NCI-H1105 (cell line): ENCODE results near the gene ESD.
"Not testable (repeated sequence)": the region's sequence is repeated elsewhere in the genome, so short reads cannot be mapped to it uniquely, and the experiment has no call there.

ENCODE experiments used
- DNase-seq: peaks from one replicate; lab custom pipeline; 2025; lab: John Stamatoyannopoulos, UW

ESD gene

GRCh38 chr13:46795321-46795720 is 1.6 kb downstream of the ESD start:
- DNase-seq: no peak

DNA sequence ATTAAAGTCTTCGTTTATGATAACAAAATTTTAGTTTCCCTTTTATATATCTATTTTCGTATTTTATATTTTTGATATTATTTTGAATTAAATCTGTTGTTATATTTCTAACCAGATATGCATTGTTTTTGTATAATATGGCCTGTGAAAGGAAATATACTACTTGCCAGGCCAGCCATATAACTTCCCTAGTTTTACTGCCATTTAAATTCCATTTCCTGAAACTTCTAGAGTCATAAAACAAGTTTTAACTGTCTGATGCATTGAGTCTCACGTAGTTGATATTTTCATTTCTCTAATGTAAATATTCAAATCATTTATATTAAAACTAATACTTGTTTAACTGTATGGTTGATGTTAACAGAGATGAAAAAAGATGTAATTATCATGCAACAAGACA is 13.5 kb downstream of the ESD start:
- DNase-seq: no peak

- no peak for DNase-seq
Measured at GRCh38 chr13:46782691-46783090, 14.3 kb downstream of the ESD start.

GRCh38 chr13:46782066-46782465 is 14.9 kb downstream of the ESD start:
- DNase-seq: no peak

DNA sequence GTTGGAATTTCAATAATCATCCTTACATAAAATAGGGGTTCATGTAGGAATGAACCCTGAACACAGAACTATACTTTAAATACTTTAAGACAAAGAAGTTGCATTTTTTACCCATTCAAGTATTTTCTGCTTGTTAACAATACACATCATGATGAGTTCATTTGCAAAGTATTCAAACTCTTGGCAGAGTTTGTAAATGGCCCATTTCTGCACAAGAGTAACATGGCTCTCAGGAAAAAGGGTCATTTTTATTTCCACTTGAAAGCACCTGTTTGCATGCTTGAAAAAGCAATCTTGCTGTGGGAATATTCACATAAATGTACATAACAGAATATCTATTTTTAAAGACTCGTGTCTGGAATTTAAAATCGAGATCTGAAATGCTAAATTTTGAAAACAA is 18.1 kb downstream of the ESD start:
- no peak for DNase-seq

GRCh38 chr13:46778095-46778494 is 18.9 kb downstream of the ESD start:
- no peak for DNase-seq

- DNase-seq: no peak
Measured at GRCh38 chr13:46775385-46776107, 21.4 kb downstream of the ESD start.

GRCh38 chr13:46773541-46773940 is 23.4 kb downstream of the ESD start:
- DNase-seq: no peak

- DNase-seq: no peak
Measured at GRCh38 chr13:46771693-46772092, 25.3 kb downstream of the ESD start.

DNA sequence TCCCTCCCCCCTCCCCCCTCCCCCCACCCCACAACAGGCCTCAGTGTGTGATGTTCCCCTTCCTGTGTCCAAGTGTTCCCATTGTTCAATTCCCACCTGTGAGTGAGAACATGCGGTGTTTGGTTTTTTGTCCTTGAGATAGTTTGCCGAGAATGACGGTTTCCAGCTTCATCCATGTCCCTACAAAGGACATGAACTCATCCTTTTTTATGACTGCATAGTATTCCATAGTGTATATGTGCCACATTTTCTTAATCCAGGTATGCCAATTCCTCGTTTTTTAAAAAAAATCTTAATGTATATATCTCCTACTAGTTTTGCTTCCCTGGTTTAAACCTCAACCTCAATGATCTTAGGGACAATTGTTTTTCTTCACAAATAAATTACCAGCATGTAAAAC is 27.0 kb downstream of the ESD start:
- not testable (repeated sequence) for DNase-seq

DNA sequence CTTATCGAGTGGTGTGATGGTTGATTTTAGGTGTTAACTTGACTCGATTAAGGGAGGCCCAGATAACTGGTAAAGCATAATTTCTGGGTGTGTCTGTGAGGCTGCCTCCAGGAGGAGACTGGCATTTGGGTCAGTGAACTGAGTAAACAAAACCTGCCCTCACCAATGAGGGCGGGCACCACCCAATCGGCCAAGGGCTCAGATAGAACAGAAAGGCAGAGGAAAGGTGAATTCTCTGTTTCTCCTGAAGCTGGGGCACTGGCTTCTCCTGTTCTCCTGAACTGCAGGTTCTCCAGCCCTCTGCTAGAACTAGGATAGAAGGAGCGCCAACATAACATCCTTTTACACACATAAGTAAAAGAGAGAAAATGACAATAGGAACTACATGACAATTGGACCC is 35.1 kb downstream of the ESD start:
- no peak for DNase-seq

DNA sequence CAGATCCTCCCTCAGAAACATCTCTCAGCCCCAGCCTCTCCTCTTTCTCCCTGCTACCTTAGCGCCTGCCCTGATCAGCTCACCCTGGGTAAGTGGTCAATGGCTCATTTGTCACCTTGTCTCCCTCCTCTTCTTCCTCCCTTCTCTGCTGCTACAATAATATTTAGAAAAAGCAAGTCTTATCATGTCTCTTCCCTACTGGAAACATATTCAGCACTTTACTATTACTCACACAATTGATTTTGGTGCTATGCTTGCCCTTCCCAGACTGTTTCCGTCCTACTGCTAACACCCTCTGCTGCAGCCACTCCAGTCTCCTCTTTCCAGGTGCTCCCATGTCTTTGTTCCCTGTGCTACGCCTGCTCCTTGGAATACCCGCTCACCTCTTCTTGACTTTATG is 35.8 kb downstream of the ESD start:
- no peak for DNase-seq

- no peak for DNase-seq
Measured at GRCh38 chr13:46759846-46760245, 37.1 kb downstream of the ESD start.

GRCh38 chr13:46757640-46758039 is 39.3 kb downstream of the ESD start:
- DNase-seq: no peak

- no peak for DNase-seq
Measured at GRCh38 chr13:46756977-46757376, 40.0 kb downstream of the ESD start.

- DNase-seq: not testable (repeated sequence)
Measured at GRCh38 chr13:46755508-46755907, 41.5 kb downstream of the ESD start.

DNA sequence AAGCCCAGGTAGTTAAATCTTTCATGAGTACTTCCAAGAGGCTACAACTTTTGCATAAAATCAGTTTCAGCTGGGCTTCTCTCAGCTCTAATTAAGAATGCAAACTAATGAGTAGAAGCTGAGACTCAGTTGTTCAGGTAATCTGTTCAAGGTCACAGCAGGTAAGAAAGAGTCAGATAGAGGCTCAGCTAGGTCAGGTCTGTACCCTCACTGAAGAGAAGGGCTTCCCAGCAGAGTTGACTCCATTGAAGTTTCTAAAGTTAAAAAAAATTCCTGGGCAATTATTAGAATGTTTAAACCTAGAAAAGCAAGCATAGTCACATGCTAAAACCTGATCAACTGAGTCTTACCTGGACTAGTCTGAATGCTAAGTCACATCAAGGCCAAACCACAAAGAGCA is 42.1 kb downstream of the ESD start:
- DNase-seq: no peak

DNA sequence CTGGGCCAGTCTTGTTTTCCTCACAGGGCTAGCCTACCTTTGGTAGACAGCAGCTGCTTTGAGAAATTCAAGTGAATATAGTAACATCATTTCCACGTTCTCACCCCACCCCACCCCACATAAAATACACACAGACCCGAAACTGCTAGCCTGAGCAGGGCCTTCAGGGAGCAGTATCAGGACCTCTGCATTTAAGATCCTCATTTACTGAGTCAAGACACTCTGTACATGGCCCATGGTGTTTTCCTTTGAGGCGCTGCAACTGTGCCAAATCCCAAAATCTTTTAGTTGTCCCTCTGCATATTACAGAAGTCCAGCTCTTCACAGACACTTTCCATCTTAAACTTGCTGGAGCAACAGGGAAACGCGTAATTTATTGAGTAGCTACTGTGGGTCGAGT is 43.0 kb downstream of the ESD start:
- no peak for DNase-seq

- no peak for DNase-seq
Measured at GRCh38 chr13:46753137-46753536, 43.8 kb downstream of the ESD start.

DNA sequence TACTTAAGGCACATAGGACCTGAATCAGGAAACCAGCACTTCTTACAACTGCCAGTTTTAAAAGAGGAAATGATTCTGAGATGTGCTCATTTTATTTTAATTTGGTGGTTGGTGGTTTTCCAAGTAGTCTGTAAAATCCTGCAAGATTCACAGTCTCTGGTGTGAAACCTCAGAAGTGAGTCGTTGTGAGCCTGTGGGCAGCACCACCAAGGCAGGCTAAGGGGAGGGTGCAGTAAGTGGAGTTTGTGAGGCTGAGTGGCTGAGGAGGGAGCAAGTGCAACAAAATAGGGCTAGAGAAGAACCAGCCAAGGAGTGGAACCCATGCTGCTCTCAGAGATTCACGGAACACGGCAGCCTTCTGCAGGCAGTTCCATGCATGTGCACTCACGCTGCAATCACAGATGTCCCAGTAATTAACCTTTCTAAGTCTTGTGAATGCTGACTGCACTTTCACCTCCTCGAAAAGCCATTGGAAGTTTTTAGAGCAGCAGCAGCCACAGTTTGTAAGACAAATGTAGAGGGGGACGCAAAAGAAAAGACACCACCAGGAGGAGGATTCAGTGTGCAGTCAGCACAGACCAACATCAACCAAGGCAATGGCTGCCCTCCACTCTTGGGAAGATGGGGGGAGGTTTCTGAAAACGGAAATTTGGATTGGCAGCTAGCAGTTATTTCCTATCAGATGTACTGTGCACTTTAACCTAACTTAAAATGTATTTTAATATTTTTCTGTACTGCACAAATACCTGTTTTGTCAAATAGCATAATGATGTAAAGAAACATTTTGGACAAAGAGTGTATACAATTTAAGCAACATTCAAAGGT is 44.9 kb downstream of the ESD start:
- no peak for DNase-seq

DNA sequence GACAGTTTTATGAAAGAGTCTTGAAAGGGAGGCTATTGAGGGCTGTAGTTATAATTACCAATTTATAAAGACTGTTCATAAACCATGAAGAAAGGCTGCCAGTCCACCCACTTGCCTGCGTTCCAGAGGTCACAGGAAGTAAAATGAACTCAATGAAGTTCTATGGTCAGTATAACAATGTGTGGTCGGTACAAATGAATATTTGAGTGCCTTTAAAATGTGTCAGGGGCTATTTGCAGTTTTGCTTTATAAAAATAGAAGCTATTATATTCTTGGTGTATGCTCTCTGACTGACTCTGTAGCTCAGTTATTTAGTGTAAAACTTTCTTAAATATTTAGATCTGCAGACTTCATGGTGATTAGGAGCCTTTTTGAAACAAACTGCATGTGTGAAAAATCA is 47.0 kb downstream of the ESD start:
- DNase-seq: no peak

DNA sequence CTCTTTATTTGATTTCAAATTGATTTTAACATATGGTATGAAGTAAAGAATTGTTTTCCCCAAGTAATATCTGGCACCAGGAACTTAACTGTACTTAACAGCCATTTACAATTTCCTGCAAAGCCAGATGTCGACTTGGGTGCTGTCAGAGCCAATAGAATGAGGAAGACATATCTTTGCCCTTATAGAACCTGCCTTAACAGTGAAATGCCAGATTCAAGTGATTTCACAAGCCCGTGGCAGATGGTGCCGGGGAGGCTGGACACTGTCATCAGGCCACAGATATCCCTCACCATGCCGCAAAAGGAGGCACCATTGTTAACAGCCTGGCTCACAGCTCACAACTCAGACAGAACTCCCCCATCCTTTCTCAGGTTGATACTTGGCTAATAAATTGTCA is 48.7 kb downstream of the ESD start:
- no peak for DNase-seq

- DNase-seq: no peak
Measured at GRCh38 chr13:46747031-46747820, 49.7 kb downstream of the ESD start.
